WTC11 (cell line): ENCODE results near the gene DCAF15. TPM values are rescaled to one million over a fixed set of nuclear protein-coding genes. Genes with fewer than 3 reads are reported as not detected.
A peak's percentile ranks its signal among the peaks of the same experiment; 100 is the strongest.

Source experiments
- ATAC-seq: fragments of 200-7000 bp; cut with Tn5 transposase; 2 replicates; pipeline ENCODE4 v1.10.0; 2021; ENCODE audit warnings: mild to moderate bottlenecking, moderate library complexity
- CTCF ChIA-PET: fragments of 300-600 bp; sonication (Branson Sonifier 250); formaldehyde crosslinking; loops from one replicate; lab custom pipeline; 2021; ENCODE audit warnings: antibody characterized with exemption; lab: Charles Lee
- POLR2A ChIA-PET: fragments of 350-600 bp; sonication (Branson Sonifier 250); formaldehyde crosslinking; loops from one replicate; lab custom pipeline; 2021; ENCODE audit warnings: antibody characterized with exemption; lab: Charles Lee
- DNase-seq: peaks from one replicate; pipeline ENCODE4 v3.0.0; 2021; ENCODE audit warnings: low spot score
- H3K27ac Mint-ChIP-seq: 2 replicates; pipeline ENCODE4 v1.8.0; 2021; ENCODE audit warnings: mixed read lengths
- H3K27me3 Mint-ChIP-seq: 2 replicates; pipeline ENCODE4 v1.8.0; 2021; ENCODE audit warnings: low read depth, mild to moderate bottlenecking, moderate library complexity, mixed read lengths
- H3K36me3 Mint-ChIP-seq: 2 replicates; pipeline ENCODE4 v1.8.0; 2021; ENCODE audit warnings: mixed read lengths
- H3K4me1 Mint-ChIP-seq: 2 replicates; pipeline ENCODE4 v1.8.0; 2022; ENCODE audit warnings: mixed read lengths
- H3K4me3 Mint-ChIP-seq: 2 replicates; pipeline ENCODE4 v1.8.0; 2021; ENCODE audit warnings: mild to moderate bottlenecking, moderate library complexity, mixed read lengths
- H3K9me3 Mint-ChIP-seq: 2 replicates; pipeline ENCODE4 v1.8.0; 2021; ENCODE audit warnings: mixed read lengths
- ARID4B ChIP-seq: sonication (generic); formaldehyde crosslinking; IDR thresholded peaks from 2 replicates; pipeline ENCODE4 v1.8.0; 2023; ENCODE audit warnings: missing genetic modification reagents, mild to moderate bottlenecking, borderline replicate concordance
- ATF1 ChIP-seq: sonication (generic); formaldehyde crosslinking; IDR thresholded peaks from 2 replicates; pipeline ENCODE4 v1.8.1; 2023; ENCODE audit warnings: mild to moderate bottlenecking, moderate library complexity, missing genetic modification reagents
- ATF2 ChIP-seq: sonication (generic); formaldehyde crosslinking; IDR thresholded peaks from 2 replicates; pipeline ENCODE4 v1.8.1; 2022; ENCODE audit warnings: low read depth, missing genetic modification reagents, borderline replicate concordance
- ATF6 ChIP-seq: sonication (generic); formaldehyde crosslinking; IDR thresholded peaks from 2 replicates; pipeline ENCODE4 v1.8.1; 2023; ENCODE audit warnings: mild to moderate bottlenecking, missing genetic modification reagents
- CDX4 ChIP-seq: fragments of 250-450 bp; sonication (Bioruptor Pico); IDR thresholded peaks from 2 replicates; pipeline ENCODE4 v1.9.0; 2021; ENCODE audit warnings: moderate library complexity, mild to moderate bottlenecking, inconsistent platforms, borderline replicate concordance
- E2F5 ChIP-seq: sonication (generic); formaldehyde crosslinking; IDR thresholded peaks from 2 replicates; pipeline ENCODE4 v1.8.1; 2022; ENCODE audit warnings: mild to moderate bottlenecking, moderate library complexity, missing genetic modification reagents
- EMX1 ChIP-seq: fragments of 250-450 bp; sonication (Bioruptor Pico); IDR thresholded peaks from 2 replicates; pipeline ENCODE4 v1.8.0; 2021; ENCODE audit warnings: mild to moderate bottlenecking
- ERG ChIP-seq: fragments of 250-450 bp; sonication (Bioruptor Pico); IDR thresholded peaks from 2 replicates; pipeline ENCODE4 v1.8.0; 2021; ENCODE audit warnings: mild to moderate bottlenecking
- ESRRA ChIP-seq: sonication (generic); formaldehyde crosslinking; IDR thresholded peaks from 2 replicates; pipeline ENCODE4 v1.8.1; 2022; ENCODE audit warnings: mild to moderate bottlenecking, missing genetic modification reagents, borderline replicate concordance
- HMGA2 ChIP-seq: fragments of 250-450 bp; sonication (Bioruptor Pico); IDR thresholded peaks from 2 replicates; pipeline ENCODE4 v1.4.0; 2021; ENCODE audit warnings: mild to moderate bottlenecking, moderate library complexity
- JUN ChIP-seq: sonication (generic); formaldehyde crosslinking; IDR thresholded peaks from 2 replicates; pipeline ENCODE4 v1.8.0; 2023; ENCODE audit warnings: mild to moderate bottlenecking, missing genetic modification reagents
- MYBL2 ChIP-seq: sonication (generic); formaldehyde crosslinking; IDR thresholded peaks from 2 replicates; pipeline ENCODE4 v1.8.1; 2023; ENCODE audit warnings: mild to moderate bottlenecking, moderate library complexity, missing genetic modification reagents
- NFATC4 ChIP-seq: fragments of 250-450 bp; sonication (Bioruptor Pico); IDR thresholded peaks from 2 replicates; pipeline ENCODE4 v1.9.0; 2021; ENCODE audit warnings: mild to moderate bottlenecking
- NFE2L1 ChIP-seq: sonication (generic); formaldehyde crosslinking; IDR thresholded peaks from 2 replicates; pipeline ENCODE4 v1.8.1; 2023; ENCODE audit warnings: missing genetic modification reagents
- NFYB ChIP-seq: sonication (generic); formaldehyde crosslinking; conservative IDR thresholded peaks from 2 replicates; pipeline ENCODE4 v1.8.0; 2022; ENCODE audit warnings: low read depth, missing genetic modification reagents
- PRRX2 ChIP-seq: fragments of 250-450 bp; sonication (Bioruptor Pico); IDR thresholded peaks from 2 replicates; pipeline ENCODE4 v1.8.0; 2021; ENCODE audit warnings: mild to moderate bottlenecking
- RELA ChIP-seq: sonication (generic); formaldehyde crosslinking; IDR thresholded peaks from 2 replicates; pipeline ENCODE4 v1.8.1; 2022; ENCODE audit warnings: missing genetic modification reagents, mild to moderate bottlenecking, borderline replicate concordance
- SP1 ChIP-seq: sonication (generic); formaldehyde crosslinking; conservative IDR thresholded peaks from 2 replicates; pipeline ENCODE4 v1.8.1; 2022; ENCODE audit warnings: missing genetic modification reagents
- STAT6 ChIP-seq: sonication (generic); formaldehyde crosslinking; conservative IDR thresholded peaks from 2 replicates; pipeline ENCODE4 v1.8.1; 2023; ENCODE audit warnings: mild to moderate bottlenecking, low read depth, missing genetic modification reagents, moderate library complexity
- TCF7 ChIP-seq: sonication (generic); formaldehyde crosslinking; IDR thresholded peaks from 2 replicates; pipeline ENCODE4 v1.8.0; 2022; ENCODE audit warnings: mild to moderate bottlenecking, low read depth, missing genetic modification reagents, moderate library complexity
- USF1 ChIP-seq: sonication (generic); formaldehyde crosslinking; IDR thresholded peaks from 2 replicates; pipeline ENCODE4 v1.8.0; 2022; ENCODE audit warnings: mild to moderate bottlenecking, missing genetic modification reagents
- ZNF423 ChIP-seq: fragments of 250-450 bp; sonication (Bioruptor Pico); IDR thresholded peaks from 2 replicates; pipeline ENCODE4 v2.1.2; 2022; ENCODE audit warnings: mild to moderate bottlenecking, moderate library complexity
- total RNA-seq: library from RNA; stranded (reverse); gene quantifications from 3 replicates; pipeline ENCODE4 v1.2.3, GENCODE V29; 2021

DCAF15 gene
- total RNA-seq, 1 experiment from 2014 or later, result 82.9 TPM

- DNase-seq (peak; percentile 100), ATAC-seq (peak; percentile 85)
- H3K4me1 Mint-ChIP-seq, result peaks cover 19% of the 10 kb centered on the region
- H3K27me3 Mint-ChIP-seq, result peaks cover 4% of the 10 kb centered on the region
- ChIA-PET CTCF (interaction anchor here (0.6 to 3.0 kb wide), 10 partner anchors 13 to 130 kb away, joined by 3 to 19 read pairs (median 8); partner anchors contain the start of genes ASF1B, IL27RA and MISP3), POLR2A (interaction anchor here (0.5 to 1.8 kb wide), 5 partner anchors 25 to 105 kb away, joined by 3 to 11 read pairs (median 4); partner anchors contain the start of gene IL27RA)
- H3K9me3 Mint-ChIP-seq, result no peaks in the 10 kb centered on the region
- H3K27ac Mint-ChIP-seq, result peak within 1 kb of the TSS; percentile 100
- 0 out of 2 replicates have a peak, but pooled peaks cover under 1% of the 10 kb centered on the region for H3K36me3 Mint-ChIP-seq
- H3K4me3 Mint-ChIP-seq, result peak within 1 kb of the TSS; percentile 92
- TF ChIP-seq JUN (CRISPR knock-in tag) (no peak), ATF6 (CRISPR knock-in tag) (no peak), USF1 (CRISPR knock-in tag) (0 out of 2 replicates have a peak, but pooled peaks have one; percentile 10), ESRRA (CRISPR knock-in tag) (no peak), MYBL2 (CRISPR knock-in tag) (no peak), CDX4 (CRISPR knock-in tag) (no peak), HMGA2 (CRISPR knock-in tag) (no peak), ARID4B (CRISPR knock-in tag) (no peak), NFYB (CRISPR knock-in tag) (peak; percentile 98), ATF1 (CRISPR knock-in tag) (no peak), TCF7 (CRISPR knock-in tag) (no peak), NFE2L1 (CRISPR knock-in tag) (no peak), ERG (no peak), SP1 (CRISPR knock-in tag) (peak; percentile 76; the same call in 1 of the 2 replicates), ATF2 (CRISPR knock-in tag) (no peak), ZNF423 (no peak), E2F5 (CRISPR knock-in tag) (peak; percentile 80), PRRX2 (CRISPR knock-in tag) (no peak), STAT6 (CRISPR knock-in tag) (no peak), NFATC4 (CRISPR knock-in tag) (no peak), EMX1 (CRISPR knock-in tag) (no peak), RELA (no peak)
Measured at GRCh38 chr19:14006085-14006765, 53.9 kb downstream of the DCAF15 start, which contains the start of gene RFX1. RFX1 (minus strand) TSS chr19:14006320; CDS start chr19:13993843, 12,477 bp downstream.
